Cardiac muscle cell (in vitro differentiated cells and primary cell): ENCODE data around the gene SCAND1. TPM values are rescaled to one million over a fixed set of nuclear protein-coding genes. Genes with fewer than 3 reads are reported as not detected.

Experiments used
- DNase-seq, 2 donors: peaks; one replicate each; pipeline versions ENCODE4 v3.0.0 to v3.0.0-alpha.2; 2010 to 2017; ENCODE audit warnings: low read depth in 1 of 2, low spot score in 1 of 2
- H3K27ac ChIP-seq: fragments of 200-600 bp; sonication (generic); 2 replicates; pipeline ENCODE4 v1.5.1; 2016
- H3K27me3 ChIP-seq: fragments of 200-600 bp; sonication (generic); 2 replicates; pipeline ENCODE4 v1.6.0; 2016; ENCODE audit warnings: control low read depth
- H3K36me3 ChIP-seq: fragments of 200-600 bp; sonication (generic); 2 replicates; pipeline ENCODE4 v1.5.1; 2016; ENCODE audit warnings: control low read depth
- H3K4me1 ChIP-seq: fragments of 200-600 bp; sonication (generic); 2 replicates; pipeline ENCODE4 v1.8.1; 2017; ENCODE audit warnings: low read depth, mild to moderate bottlenecking, mixed run types
- H3K4me3 ChIP-seq: fragments of 200-600 bp; sonication (generic); 2 replicates; pipeline ENCODE4 v1.5.1; 2016; ENCODE audit warnings: mild to moderate bottlenecking
- H3K9me3 ChIP-seq: fragments of 200-600 bp; sonication (generic); 2 replicates; pipeline ENCODE4 v1.5.1; 2017; ENCODE audit warnings: low read depth, mild to moderate bottlenecking, control low read depth
- CTCF ChIP-seq: IDR thresholded peaks from 2 replicates; pipeline ENCODE4 v1.5.1; 2012; ENCODE audit warnings: low read depth, mild to moderate bottlenecking, low read length
- polyA plus RNA-seq: library from polyadenylated mRNA; unstranded; fragments of >200 nt; fragmentation: Nextera tagmentation; extraction: Ambion mirVana; gene quantifications from 2 replicates; pipeline ENCODE4 v1.2.1, GENCODE V29; 2016
- total RNA-seq: library from RNA; depleted of rRNA; stranded (reverse); fragments of >200 nt; gene quantifications from 2 replicates; pipeline ENCODE4 v1.2.3, GENCODE V29; 2016

SCAND1 gene
- total and polyA plus RNA-seq, 2 experiments from 2014 or later, result 138 to 218 TPM

DNA sequence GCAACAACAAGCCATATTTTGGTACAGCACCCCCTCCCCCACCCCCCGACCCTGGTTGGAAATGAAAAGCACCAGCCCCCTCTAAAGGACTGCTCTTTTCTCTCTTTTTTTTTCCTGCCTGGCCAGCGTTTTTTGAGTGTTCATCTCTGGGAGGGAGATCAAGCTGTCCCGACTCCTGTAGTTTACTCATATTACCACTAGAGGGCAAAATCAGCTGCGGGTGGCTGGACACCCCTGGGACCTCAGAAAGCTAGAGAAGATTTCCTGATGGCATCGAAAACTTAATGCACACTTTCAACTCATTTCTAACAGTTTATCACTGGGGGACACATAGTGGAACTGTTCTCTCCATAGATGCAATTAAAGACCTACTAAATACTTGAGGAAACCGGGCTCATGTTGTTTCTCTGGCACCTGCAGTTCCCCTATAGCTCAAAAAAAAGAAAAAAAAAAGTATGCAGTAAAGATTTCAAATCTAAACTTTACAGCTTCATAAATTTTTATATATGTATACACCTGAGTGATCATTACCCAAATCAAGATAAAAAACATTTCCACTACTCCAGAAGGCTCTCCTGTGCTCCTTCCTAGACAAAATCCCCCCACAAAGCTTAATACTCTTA, 38.5 kb upstream of the SCAND1 start:
- DNase-seq, result peak; percentile 72 to 76
- peak; percentile 88 for TF ChIP-seq CTCF

DNA sequence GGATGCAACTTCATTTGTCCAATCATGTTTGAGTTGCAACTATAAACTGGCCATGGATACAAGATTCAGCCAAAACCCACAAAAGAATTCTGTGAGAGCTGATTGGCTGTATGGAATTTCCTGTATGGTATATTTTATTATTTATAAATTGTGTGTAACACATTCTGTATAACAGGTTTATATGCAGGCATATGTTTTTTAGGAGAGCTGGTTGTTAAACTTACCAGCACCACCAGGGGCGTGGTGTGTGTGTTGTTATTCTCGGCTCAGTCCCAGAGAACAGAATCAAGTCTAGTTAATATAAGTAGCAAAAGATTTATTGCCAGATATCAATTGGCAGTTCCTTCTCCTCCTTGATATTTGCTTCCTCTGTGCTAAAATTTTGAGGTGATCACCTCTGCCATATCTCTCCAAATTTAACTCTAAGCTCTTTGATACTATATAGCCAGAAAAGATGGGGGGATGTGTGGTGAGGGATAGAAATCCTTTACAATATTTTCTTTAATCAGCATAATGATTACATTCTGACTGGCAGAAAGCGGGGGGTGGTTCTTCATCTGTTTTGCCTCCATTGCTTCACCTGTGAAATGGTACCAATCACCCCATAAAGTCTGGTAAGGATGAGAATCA, 37.0 kb upstream of the SCAND1 start:
- peak; percentile 65 for TF ChIP-seq CTCF
- peaks cover 4% of the 10 kb centered on the region for H3K4me1 ChIP-seq
- H3K4me3 ChIP-seq, result no peak overlapping the region
- H3K27me3 ChIP-seq, result peaks cover 3% of the 10 kb centered on the region
- H3K36me3 ChIP-seq, result no peaks in the 10 kb centered on the region
- peak; percentile 48 to 54 for DNase-seq
- H3K9me3 ChIP-seq, result no peaks in the 10 kb centered on the region
- H3K27ac ChIP-seq, result no peak overlapping the region

More for the DNA sequence above, 38.5 kb upstream of the SCAND1 start:
- H3K4me3 ChIP-seq, result no peak overlapping the region
- H3K27ac ChIP-seq, result no peak overlapping the region
- H3K36me3 ChIP-seq, result no peaks in the 10 kb centered on the region
- peaks cover 3% of the 10 kb centered on the region for H3K27me3 ChIP-seq
- H3K9me3 ChIP-seq, result no peaks in the 10 kb centered on the region
- H3K4me1 ChIP-seq, result peaks cover 11% of the 10 kb centered on the region

- Histone ChIP-seq H3K36me3 (no peaks in the 10 kb centered on the region), H3K27me3 (peaks cover 3% of the 10 kb centered on the region), H3K4me1 (no peaks in the 10 kb centered on the region), H3K27ac (no peak overlapping the region), H3K4me3 (no peak overlapping the region), H3K9me3 (no peaks in the 10 kb centered on the region)
- peak in 1 of 2 donors; percentile 44 for DNase-seq
- TF ChIP-seq CTCF, result no peak
Observed at GRCh38 chr20:35988910-35989463, 34.7 kb upstream of the SCAND1 start.

GRCh38 chr20:35985806-35986205, 31.5 kb upstream of the SCAND1 start:
- H3K9me3 ChIP-seq, result no peaks in the 10 kb centered on the region
- H3K4me1 ChIP-seq, result no peaks in the 10 kb centered on the region
- DNase-seq, result no peak
- H3K27me3 ChIP-seq, result peaks cover 3% of the 10 kb centered on the region
- H3K36me3 ChIP-seq, result no peaks in the 10 kb centered on the region
- TF ChIP-seq CTCF, result no peak
- H3K27ac ChIP-seq, result no peak overlapping the region
- H3K4me3 ChIP-seq, result no peak overlapping the region

- Histone ChIP-seq H3K9me3 (no peaks in the 10 kb centered on the region), H3K36me3 (no peaks in the 10 kb centered on the region), H3K27ac (no peak overlapping the region), H3K4me3 (no peak overlapping the region), H3K4me1 (no peaks in the 10 kb centered on the region), H3K27me3 (peaks cover 2% of the 10 kb centered on the region)
- TF ChIP-seq CTCF, result no peak
- DNase-seq, result no peak
Observed at GRCh38 chr20:35984382-35984781, 30.1 kb upstream of the SCAND1 start.
